HEK293 (cell line): Measurements from ENCODE around the gene CDSN.
A peak's percentile ranks its signal among the peaks of the same experiment; 100 is the strongest.

ENCODE experiments used
- CTCF ChIA-PET: fragments of 350-600 bp; formaldehyde crosslinking; extraction: SDS; loops from one replicate; lab custom pipeline; 2021; ENCODE audit warnings: antibody characterized with exemption; lab: Yijun Ruan, JAX
- POLR2A ChIA-PET: fragments of 300-600 bp; formaldehyde crosslinking; extraction: SDS; loops from one replicate; lab custom pipeline; 2020; ENCODE audit warnings: antibody characterized with exemption, inconsistent platforms; lab: Yijun Ruan, JAX
- H3K27ac ChIP-seq: fragments of 200-500 bp; sonication (Bioruptor generic); 2 replicates; pipeline ENCODE4 v1.5.1; 2014; ENCODE audit warnings: low read depth, low read length, control low read depth, inconsistent platforms; ENCODE audit errors: extremely low read depth
- H3K36me3 ChIP-seq, 2 experiments: fragments of 200-500 bp in 1 of 2; sonication (Bioruptor generic) in 1 of 2; 1 replicate in 1 of 2; 2 replicates in 1 of 2; pipeline ENCODE4 v1.5.1; 2014 to 2017; ENCODE audit warnings: inconsistent platforms in 2 of 2, low read length in 2 of 2; ENCODE audit not compliant: control insufficient read depth in 2 of 2, insufficient read depth in 1 of 2
- H3K4me1 ChIP-seq: fragments of 200-500 bp; sonication (Bioruptor generic); 2 replicates; pipeline ENCODE4 v1.5.1; 2014; ENCODE audit warnings: mild to moderate bottlenecking, low read length, inconsistent platforms; ENCODE audit not compliant: control insufficient read depth, insufficient read depth
- H3K4me3 ChIP-seq: 2 replicates; pipeline ENCODE4 v1.5.1; 2011; ENCODE audit warnings: low read depth, mild to moderate bottlenecking, control low read depth, low read length, moderate library complexity
- H3K9me3 ChIP-seq: fragments of 200-500 bp; sonication (Bioruptor generic); 2 replicates; pipeline ENCODE4 v1.5.1; 2014; ENCODE audit warnings: low read depth, low read length, inconsistent platforms; ENCODE audit not compliant: control insufficient read depth, insufficient read depth
- IKZF3 ChIP-seq: fragments of 450-650 bp; IDR thresholded peaks from 2 replicates; pipeline ENCODE4 v1.5.0; 2018; ENCODE audit warnings: missing biosample characterization, mild to moderate bottlenecking, missing genetic modification characterization, moderate library complexity
- SCRT1 ChIP-seq: fragments of 450-650 bp; formaldehyde crosslinking; IDR thresholded peaks from 2 replicates; pipeline ENCODE4 v1.5.1; 2016; ENCODE audit warnings: missing biosample characterization, missing genetic modification characterization, borderline replicate concordance
- SCRT2 ChIP-seq: fragments of 450-650 bp; formaldehyde crosslinking; IDR thresholded peaks from 2 replicates; pipeline ENCODE4 v1.5.1; 2016; ENCODE audit warnings: missing biosample characterization, missing genetic modification characterization
- ZBTB17 ChIP-seq: fragments of 450-650 bp; formaldehyde crosslinking; IDR thresholded peaks from 2 replicates; pipeline ENCODE4 v1.5.1; 2016; ENCODE audit warnings: missing biosample characterization, missing genetic modification characterization
- ZEB2 ChIP-seq: fragments of 450-650 bp; formaldehyde crosslinking; IDR thresholded peaks from 2 replicates; pipeline ENCODE4 v1.5.1; 2016; ENCODE audit warnings: missing biosample characterization, missing genetic modification characterization
- ZFHX2 ChIP-seq: fragments of 450-650 bp; formaldehyde crosslinking; conservative IDR thresholded peaks from 2 replicates; pipeline ENCODE4 v1.5.1; 2016; ENCODE audit warnings: missing biosample characterization, missing genetic modification characterization
- ZFP41 ChIP-seq: fragments of 450-650 bp; formaldehyde crosslinking; IDR thresholded peaks from 2 replicates; pipeline ENCODE4 v1.5.1; 2016; ENCODE audit warnings: missing biosample characterization, missing genetic modification characterization, borderline replicate concordance
- ZNF2 ChIP-seq: fragments of 450-650 bp; formaldehyde crosslinking; IDR thresholded peaks from 2 replicates; pipeline ENCODE4 v1.5.1; 2016; ENCODE audit warnings: missing biosample characterization, missing genetic modification characterization
- ZNF350 ChIP-seq: fragments of 450-650 bp; formaldehyde crosslinking; IDR thresholded peaks from 2 replicates; pipeline ENCODE4 v1.5.0; 2017; ENCODE audit warnings: missing biosample characterization, mild to moderate bottlenecking, missing genetic modification characterization
- ZNF394 ChIP-seq: fragments of 450-650 bp; formaldehyde crosslinking; IDR thresholded peaks from 2 replicates; pipeline ENCODE4 v1.5.1; 2016; ENCODE audit warnings: missing biosample characterization, missing genetic modification characterization, mild to moderate bottlenecking, moderate library complexity, borderline replicate concordance
- ZNF548 ChIP-seq: fragments of 450-650 bp; formaldehyde crosslinking; IDR thresholded peaks from 2 replicates; pipeline ENCODE4 v1.5.1; 2016; ENCODE audit warnings: missing biosample characterization, missing genetic modification characterization
- ZNF561 ChIP-seq: fragments of 450-650 bp; IDR thresholded peaks from 2 replicates; pipeline ENCODE4 v1.5.1; 2018; ENCODE audit warnings: missing biosample characterization, missing genetic modification characterization, borderline replicate concordance
- ZNF600 ChIP-seq: fragments of 450-650 bp; formaldehyde crosslinking; IDR thresholded peaks from 2 replicates; pipeline ENCODE4 v1.5.1; 2016; ENCODE audit warnings: missing biosample characterization, missing genetic modification characterization
- ZNF629 ChIP-seq: fragments of 450-650 bp; formaldehyde crosslinking; IDR thresholded peaks from 2 replicates; pipeline ENCODE4 v1.5.1; 2017; ENCODE audit warnings: missing biosample characterization, missing genetic modification characterization
- ZNF654 ChIP-seq: fragments of 450-650 bp; formaldehyde crosslinking; IDR thresholded peaks from 2 replicates; pipeline ENCODE4 v1.5.1; 2016; ENCODE audit warnings: low read depth, missing biosample characterization, missing genetic modification characterization
- ZNF837 ChIP-seq: fragments of 450-650 bp; formaldehyde crosslinking; IDR thresholded peaks from 2 replicates; pipeline ENCODE4 v1.5.1; 2016; ENCODE audit warnings: missing biosample characterization, missing genetic modification characterization
- TF ChIP-seq, protein P1 (sequence below): fragments of 450-650 bp; formaldehyde crosslinking; IDR thresholded peaks from 2 replicates; pipeline ENCODE4 v1.5.1; 2017; ENCODE audit warnings: missing biosample characterization, missing genetic modification characterization
- TF ChIP-seq, protein P2 (sequence below): fragments of 450-650 bp; formaldehyde crosslinking; IDR thresholded peaks from 2 replicates; pipeline ENCODE4 v1.5.1; 2017; ENCODE audit warnings: missing biosample characterization, missing genetic modification characterization
- TF ChIP-seq, protein P3 (sequence below): fragments of 450-650 bp; formaldehyde crosslinking; IDR thresholded peaks from 2 replicates; pipeline ENCODE4 v1.5.1; 2016; ENCODE audit warnings: missing biosample characterization, missing genetic modification characterization

Gene CDSN

DNA sequence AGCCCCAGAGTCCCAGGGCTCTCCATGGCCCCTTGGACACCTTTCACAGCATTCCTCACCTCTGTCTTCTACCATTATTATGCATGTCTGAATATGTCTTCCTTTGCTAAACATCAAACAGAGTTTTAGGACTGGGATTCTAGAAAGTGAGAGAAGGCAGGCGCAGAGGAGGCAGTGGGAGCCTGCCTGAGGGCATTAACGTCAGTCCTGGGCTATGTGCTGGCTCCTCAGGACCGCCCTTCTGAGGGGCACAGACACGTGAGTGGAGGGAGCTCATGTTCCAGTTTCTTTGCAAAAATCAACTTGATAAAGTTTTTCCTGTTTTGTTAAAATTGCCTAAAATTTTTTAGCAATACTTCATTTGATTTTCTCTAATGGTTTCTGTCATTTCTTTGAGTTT is 45.8 kb downstream of the CDSN start (continued):
- TF ChIP-seq, protein P1, sequence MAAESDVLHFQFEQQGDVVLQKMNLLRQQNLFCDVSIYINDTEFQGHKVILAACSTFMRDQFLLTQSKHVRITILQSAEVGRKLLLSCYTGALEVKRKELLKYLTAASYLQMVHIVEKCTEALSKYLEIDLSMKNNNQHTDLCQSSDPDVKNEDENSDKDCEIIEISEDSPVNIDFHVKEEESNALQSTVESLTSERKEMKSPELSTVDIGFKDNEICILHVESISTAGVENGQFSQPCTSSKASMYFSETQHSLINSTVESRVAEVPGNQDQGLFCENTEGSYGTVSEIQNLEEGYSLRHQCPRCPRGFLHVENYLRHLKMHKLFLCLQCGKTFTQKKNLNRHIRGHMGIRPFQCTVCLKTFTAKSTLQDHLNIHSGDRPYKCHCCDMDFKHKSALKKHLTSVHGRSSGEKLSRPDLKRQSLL (tag by site-specific recombination): no peak
- no peak for TF ChIP-seq ZNF837
- TF ChIP-seq, protein P2, sequence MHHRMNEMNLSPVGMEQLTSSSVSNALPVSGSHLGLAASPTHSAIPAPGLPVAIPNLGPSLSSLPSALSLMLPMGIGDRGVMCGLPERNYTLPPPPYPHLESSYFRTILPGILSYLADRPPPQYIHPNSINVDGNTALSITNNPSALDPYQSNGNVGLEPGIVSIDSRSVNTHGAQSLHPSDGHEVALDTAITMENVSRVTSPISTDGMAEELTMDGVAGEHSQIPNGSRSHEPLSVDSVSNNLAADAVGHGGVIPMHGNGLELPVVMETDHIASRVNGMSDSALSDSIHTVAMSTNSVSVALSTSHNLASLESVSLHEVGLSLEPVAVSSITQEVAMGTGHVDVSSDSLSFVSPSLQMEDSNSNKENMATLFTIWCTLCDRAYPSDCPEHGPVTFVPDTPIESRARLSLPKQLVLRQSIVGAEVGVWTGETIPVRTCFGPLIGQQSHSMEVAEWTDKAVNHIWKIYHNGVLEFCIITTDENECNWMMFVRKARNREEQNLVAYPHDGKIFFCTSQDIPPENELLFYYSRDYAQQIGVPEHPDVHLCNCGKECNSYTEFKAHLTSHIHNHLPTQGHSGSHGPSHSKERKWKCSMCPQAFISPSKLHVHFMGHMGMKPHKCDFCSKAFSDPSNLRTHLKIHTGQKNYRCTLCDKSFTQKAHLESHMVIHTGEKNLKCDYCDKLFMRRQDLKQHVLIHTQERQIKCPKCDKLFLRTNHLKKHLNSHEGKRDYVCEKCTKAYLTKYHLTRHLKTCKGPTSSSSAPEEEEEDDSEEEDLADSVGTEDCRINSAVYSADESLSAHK (tag by site-specific recombination): no peak

DNA sequence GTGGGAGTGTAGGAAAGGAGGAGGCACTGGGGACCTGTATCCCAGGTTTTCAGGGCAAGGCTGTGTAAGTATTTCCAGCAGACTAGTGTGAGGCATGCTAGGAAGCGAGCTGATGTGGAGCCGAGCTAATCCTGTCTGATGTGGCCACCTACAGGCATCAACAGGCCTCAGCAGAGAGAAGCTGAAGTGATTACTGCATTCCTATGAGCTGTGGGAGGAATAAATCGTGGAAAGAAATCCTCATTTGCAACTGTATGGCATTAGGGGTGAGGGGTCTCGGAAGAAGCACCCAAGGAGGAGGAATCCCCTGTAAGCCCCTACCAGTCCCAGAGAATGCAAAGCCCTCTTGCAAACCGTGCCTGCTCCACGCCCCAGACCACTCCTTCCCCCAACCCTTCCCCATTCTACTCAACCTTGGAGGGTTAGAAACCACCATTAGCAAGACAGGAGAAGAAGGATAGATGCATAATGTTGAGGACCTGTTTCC is 49.5 kb downstream of the CDSN start:
- peaks cover 17% of the 10 kb centered on the region for H3K4me1 ChIP-seq
- ChIA-PET CTCF (interaction anchor here (0.5 to 3.9 kb wide), 35 partner anchors 10 to 530 kb away, joined by 3 to 103 read pairs (median 4); partner anchors contain the start of genes DHX16, GTF2H4, SFTA2 and VARS2), POLR2A (interaction anchor here (0.9 to 1.0 kb wide), 3 partner anchors 9 to 157 kb away, joined by 3 to 5 read pairs (median 3); partner anchors contain the start of gene VARS2)
- no peak overlapping the region for H3K27ac ChIP-seq
- no peaks in the 10 kb centered on the region for H3K9me3 ChIP-seq
- TF ChIP-seq ZNF394 (tag by site-specific recombination) (peak; percentile 26; the same call in 1 of the 2 replicates), ZFHX2 (tag by site-specific recombination) (peak; percentile 22; the same call in 1 of the 2 replicates), IKZF3 (0 out of 2 replicates have a peak, but pooled peaks have one; percentile 12), ZEB2 (tag by site-specific recombination) (no peak), SCRT2 (tag by site-specific recombination) (peak; percentile 54; the same call in 1 of the 2 replicates), ZBTB17 (tag by site-specific recombination) (peak; percentile 65; the same call in 1 of the 2 replicates), ZFP41 (tag by site-specific recombination) (no peak), ZNF548 (no peak), SCRT1 (tag by site-specific recombination) (0 out of 2 replicates have a peak, but pooled peaks have one; percentile 38), ZNF654 (peak; percentile 90), ZNF350 (tag by site-specific recombination) (no peak), ZNF2 (tag by site-specific recombination) (0 out of 2 replicates have a peak, but pooled peaks have one; percentile 32), ZNF629 (tag by site-specific recombination) (no peak), ZNF600 (tag by site-specific recombination) (peak; percentile 39; the same call in 1 of the 2 replicates), ZNF561 (tag by site-specific recombination) (no peak)
- TF ChIP-seq, protein P3, sequence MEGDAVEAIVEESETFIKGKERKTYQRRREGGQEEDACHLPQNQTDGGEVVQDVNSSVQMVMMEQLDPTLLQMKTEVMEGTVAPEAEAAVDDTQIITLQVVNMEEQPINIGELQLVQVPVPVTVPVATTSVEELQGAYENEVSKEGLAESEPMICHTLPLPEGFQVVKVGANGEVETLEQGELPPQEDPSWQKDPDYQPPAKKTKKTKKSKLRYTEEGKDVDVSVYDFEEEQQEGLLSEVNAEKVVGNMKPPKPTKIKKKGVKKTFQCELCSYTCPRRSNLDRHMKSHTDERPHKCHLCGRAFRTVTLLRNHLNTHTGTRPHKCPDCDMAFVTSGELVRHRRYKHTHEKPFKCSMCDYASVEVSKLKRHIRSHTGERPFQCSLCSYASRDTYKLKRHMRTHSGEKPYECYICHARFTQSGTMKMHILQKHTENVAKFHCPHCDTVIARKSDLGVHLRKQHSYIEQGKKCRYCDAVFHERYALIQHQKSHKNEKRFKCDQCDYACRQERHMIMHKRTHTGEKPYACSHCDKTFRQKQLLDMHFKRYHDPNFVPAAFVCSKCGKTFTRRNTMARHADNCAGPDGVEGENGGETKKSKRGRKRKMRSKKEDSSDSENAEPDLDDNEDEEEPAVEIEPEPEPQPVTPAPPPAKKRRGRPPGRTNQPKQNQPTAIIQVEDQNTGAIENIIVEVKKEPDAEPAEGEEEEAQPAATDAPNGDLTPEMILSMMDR (tag by site-specific recombination): peak; percentile 76
- TF ChIP-seq, protein P2 (tag by site-specific recombination): peak; percentile 89
- no peak overlapping the region for H3K4me3 ChIP-seq
- H3K36me3 ChIP-seq: no peaks in the 10 kb centered on the region
